ENCODE data around the gene TMEM187.

TMEM187 gene

DNA sequence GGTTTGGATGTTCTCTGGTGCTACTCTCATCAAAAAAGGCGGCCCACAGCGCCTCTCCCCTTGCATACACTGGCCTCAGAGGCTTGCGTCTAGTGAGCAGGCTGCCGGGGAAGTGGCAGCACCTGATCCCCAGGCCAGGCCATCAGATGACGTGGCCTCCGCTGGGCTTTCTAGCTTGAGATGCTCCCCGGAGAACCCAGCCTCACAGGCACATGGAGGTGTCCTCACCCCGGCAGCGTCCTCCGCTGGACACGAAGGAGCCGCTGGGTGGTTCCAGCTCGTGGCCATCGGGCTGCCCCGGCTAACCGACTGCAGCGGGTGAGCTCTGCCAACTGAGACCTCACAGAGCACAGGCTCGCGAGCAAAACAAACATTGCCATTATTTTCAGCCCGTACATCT is 34.4 kb downstream of the TMEM187 start:
- no peak for DNase-seq

DNA sequence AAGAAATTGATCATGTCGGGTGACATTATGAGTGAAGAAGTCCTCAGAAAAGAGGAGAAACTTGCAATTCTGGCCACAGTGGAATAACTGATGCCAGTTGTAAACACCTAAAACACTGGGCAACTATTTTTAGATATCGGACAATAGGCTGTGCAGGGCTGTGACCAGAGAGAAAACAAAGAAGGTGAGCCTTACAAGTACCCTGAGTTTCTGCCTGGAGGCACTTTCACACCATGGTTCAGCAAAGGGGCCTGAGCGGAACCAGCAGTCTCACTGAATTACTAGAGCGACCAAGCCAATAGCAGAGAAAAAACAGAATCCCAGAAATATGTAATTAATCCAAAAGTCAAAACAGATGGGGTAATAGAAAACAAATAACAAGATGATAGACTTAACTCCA is 36.0 kb downstream of the TMEM187 start:
- no peak for DNase-seq

DNA sequence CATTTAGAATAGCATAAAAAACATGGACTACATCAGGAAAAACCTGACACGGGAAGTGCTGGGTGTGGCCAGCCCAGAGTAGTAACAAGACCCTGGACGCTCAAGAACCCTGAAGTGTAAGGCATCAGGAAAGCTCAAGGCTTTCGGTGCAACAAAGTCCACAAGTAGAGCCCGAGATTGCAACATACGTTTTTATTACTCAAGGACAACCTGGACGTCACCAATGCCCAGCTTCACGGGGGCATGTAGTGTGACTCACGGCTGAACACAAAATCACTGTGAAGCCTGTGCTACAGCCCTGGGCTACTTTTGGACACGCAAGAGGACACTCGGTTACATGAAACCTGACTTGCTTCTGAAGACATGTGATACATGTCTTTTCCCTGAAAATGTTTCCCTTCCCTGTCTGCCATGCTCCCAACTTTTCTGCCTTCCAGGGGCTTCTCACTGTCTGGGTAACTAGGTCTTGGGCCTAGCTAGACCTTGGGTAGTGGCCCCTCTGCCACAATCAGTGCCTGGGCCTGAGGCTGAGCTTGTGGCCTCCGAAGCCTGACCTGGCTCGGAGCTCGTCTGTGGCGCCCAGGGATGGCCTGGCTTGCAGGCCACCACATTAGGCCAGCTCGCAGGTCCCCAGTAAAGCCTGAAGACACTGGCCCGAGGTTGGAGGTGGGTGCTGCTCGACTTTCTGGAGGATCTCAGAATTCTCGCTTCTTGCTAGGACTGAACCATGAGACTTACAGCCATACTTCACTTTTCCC is 38.0 kb downstream of the TMEM187 start:
- no peak for DNase-seq

DNA sequence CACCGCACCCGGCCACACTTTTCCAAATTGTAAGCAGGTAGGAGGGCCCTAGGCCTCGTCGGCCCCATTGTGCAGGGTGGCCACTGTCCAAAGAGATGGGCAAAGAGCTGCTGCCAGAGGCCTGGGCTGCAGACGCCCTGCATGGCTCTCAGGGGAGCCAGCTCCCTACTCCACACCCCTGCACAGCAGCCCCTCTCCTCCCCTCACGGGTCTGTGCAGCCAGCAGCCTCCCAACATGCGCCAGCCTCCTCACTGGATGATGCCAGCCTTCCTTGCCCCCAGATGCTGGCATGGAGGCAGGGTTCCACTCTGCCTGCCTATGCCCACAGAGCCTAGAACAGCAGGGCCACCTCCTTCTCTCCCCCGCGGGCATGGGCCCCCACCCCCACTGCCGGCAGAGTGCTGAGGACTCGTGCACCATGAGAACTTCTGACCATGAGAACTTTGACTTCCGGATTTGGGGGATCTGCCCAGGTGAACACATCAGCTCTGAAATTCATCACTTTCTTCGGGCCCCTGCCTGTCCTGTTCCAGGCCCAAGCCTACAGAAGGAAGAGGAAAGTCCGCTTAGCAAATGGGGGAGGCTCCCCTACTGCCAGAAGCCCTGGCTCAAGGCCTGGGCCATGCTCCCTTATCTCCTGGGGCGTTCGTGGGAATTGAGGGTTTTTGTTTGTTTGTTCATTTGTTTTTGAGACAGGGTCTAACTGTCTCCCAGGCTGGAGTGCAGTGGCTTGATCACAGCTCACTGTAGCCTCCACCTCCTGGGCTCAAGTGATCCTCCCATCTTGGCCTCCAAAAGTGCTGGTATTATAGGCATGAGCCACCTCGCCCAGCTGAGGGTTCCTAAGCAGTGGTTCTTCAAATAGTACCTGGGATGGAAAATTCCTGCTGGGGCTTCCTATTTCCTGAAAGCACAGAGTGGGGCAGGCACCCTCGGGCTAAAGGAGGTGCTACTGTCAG is 39.1 kb downstream of the TMEM187 start:
- DNase-seq = no peak

DNA sequence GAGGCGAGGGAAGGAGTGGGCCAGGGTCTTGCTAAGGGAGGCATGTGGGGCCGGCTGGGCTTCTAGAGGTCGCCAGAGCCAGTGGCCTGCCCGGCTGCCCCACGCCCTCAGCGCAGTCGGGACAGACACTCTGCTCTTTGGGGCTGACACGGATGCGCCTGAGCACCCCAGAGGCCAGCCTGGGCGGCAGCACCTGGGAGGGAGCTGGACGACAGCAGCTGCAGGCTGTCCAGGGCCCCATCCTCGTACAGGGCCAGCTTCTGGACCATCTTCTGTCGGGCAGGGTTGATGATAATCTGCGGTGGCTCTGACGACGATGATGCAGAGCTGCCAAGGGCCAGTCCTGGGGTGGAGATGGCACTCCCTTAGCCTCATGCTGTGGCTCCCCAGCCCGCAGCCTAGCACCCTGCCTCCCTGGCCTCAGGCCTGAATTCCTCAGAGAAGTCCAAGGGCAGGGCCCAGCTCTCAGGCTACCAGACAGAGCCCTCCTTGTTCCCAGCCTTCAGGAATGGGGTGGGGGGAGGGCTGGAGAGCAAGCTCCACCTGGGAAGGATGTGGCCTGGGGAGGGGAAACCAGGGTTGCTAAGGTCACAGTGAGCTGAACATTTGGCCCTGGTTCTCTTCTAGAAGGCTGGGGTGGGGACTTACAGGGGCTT is 39.9 kb downstream of the TMEM187 start:
- DNase-seq = no peak

DNA sequence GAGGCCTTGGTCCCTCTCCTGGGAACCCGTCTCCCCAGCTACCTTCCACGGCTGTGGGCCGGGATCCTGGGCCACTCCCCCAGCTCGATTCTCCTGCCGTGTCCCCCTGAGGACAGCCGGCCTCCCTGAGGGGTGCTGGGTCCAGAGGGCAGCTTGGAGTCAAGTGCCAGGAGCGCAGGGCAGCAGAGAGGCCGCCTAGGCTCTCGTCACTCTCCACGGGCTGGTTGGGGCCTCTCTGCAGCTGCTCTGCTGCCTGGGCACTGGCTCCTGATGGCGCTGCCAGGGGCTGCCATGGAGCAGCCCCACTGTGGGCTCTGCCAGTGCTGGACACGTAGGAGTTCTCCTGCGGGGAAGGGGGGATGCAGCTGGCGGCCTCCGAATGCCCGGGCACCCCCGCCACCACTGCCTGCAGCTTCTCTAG is 40.5 kb downstream of the TMEM187 start:
- DNase-seq = no peak

DNA sequence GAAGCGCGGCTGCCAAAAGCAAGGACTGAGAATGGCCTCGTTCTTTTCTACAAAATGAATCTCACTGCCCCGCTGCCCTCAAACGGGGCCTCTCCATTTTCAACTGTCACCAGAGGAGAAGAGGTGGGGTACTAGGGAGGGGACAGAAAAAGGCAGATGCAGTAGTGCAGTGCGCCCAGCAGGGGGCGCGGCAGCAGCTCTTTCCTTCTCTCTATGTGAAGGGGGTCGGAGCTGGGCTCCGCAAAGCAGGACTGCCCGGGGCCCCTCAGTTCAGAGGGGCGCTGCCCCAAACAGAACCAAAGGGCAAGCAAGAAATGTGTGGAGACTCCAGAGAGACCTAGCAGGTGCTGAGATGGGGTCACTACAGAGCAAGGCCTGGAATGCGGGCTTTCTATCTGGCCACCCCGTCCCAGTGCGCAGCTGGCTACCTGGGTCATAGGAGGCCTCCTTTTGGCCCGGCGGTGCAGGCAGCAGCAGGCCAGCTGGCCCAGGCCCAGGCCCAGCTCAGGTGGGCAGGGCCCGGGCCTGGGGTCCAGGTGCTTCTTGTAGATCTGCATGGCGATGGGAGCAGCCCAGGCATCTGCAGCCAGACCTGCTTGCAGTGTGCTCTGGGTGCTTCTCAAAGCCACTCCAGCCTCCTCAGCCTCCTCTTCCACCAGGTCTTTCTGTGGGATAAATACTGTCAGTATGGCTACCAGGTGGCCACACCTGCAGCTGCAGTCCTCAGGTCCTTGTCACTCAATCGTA is 41.2 kb downstream of the TMEM187 start:
- DNase-seq = peak; percentile 58

DNA sequence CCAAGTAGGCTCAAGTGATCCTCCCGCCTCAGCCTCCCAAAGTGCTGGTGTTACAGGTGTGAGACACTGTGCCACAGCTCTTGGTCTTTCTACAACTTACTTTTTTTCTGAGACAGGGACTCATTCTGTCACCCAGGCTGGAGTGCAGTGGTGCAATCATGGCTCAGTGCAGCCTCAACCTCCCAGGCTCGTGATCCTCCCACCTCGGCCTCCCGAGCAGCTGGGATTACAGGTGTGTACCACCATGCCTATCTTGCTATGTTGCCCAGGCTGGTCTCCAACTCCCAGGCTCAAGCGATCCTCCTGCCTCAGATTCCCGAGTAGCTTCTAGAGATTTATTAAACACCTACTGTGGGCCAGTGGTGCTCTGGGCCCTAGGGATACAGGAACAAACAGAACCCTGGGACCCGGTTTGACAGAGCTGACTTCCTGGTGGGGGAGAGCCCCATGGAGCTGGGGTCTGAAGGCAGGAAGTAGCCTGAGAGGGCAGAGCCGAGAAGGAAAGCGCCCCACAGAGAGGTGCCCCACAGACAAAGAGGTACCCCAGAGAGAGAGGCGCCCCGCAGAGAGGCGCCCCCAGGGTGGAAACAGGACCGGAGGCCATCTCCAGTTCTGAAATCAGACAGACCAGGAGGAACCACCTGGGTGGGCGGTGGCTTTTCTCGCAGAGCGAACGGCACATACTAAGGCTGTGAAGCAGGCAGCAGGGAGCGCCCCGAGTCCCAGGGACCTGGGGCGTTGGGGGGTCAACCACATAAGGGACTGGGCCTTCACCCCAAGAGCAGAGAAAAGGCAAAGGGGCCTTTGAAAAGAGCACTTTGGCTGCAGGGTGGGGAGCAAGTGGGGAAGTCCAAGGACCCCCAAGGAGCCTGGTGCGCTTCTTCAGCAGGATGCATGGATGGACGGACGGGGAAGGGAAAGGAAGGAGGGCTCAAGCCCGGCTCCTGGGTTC is 42.2 kb downstream of the TMEM187 start:
- no peak for DNase-seq

DNA sequence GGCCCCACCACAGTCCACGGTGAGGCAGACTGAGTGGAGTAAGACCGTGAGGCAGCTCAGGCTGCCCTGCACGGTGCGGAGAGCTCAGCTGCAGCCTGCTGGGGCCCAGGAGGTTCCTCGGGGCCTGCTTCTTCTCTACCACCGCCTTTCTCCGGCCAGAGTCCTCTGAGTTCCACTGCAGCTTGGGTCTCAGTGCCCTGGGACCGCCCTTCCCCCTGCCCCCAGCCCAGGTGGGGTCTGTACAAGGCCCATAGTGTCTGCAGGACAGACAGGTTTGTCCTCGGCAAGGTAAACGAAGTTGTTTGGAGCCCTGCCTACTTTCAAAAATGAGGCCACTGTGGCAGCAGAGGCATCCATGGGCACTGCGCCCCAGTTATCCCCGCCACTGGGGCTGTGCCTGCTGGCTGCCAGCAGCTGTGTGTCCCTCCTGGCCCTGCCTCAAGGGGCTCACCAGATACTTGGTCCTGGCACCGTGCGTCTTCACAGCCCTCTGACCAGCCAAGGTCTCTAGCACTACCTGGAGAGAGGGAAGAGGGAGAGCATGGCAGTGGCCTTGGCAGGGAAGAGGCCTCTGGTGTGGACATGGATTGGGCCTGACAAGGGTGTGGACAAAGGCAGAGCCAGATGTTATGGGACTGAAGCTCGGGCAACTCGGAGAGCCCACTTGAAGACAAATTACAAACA is 43.2 kb downstream of the TMEM187 start:
- DNase-seq = no peak

DNA sequence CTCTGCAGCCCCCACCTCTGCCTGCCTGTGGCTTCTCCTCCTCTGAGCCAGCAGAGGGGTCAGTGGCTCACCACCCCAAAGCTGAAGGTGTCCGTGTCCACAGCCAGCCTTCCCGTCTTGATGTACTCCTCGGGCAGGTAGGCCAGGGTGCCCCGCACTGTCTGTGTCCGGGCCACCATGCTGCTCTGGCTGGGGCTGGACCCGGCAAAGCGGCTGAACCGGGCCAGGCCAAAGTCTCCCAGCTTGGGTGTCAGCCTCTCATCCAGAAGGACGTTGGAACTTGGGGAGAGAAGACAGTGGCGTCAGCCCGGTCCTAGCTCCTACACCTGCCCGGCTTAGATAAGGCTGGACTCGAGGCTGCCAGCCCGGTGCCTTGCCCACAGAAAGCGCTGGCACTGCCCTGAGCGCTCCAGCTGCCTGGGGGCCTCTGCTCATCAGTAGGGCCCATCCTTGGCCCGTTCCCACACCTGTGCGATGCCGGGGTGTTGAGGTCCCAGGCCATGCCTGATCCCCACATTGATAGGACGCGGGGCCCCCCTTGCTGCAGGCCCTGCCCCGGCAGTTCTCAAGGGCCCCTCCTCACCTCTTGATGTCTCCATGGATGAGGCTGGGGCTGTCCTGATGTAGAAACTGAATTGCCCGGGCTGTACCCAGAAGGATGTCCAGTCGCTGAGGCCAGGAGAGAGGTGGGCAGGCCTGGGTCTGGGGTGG is 44.0 kb downstream of the TMEM187 start:
- DNase-seq = no peak

DNA sequence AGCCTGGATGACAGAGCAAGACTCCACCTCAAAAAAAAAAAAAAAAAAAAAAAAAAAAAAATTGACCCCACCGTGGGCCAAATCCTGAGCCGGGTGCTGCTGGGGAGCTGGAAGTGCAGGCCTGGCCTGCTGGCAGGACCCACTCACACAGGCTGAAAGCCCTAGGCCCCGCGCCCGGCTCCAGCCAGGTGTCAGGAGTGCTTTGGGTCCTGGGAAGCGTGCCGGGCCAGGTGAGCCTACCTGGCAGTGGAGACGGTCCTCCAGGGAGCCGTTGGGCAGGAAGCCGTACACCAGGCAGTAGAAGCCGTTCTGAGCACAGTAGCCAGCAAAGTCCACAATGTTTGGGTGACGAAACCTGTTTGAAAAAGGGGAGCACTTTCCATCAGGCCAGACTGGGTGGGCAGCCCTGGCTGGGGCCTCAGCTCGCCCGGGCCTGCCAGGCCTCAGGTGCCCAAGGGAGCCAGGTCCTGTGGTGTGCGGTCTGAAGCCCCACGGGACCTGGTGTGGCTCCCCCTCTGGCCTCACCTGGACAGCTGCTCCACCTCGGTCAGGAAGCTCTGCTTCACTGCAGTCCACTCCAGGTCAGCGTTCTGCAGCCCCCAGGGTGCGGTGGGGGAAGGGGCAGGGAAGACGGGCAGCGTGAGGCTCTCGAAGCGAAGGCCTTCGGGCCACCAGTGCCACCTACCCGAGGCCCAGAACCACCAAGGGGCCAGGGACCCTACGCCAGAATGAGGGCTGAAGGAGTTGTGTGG is 45.4 kb downstream of the TMEM187 start:
- no peak for DNase-seq

DNA sequence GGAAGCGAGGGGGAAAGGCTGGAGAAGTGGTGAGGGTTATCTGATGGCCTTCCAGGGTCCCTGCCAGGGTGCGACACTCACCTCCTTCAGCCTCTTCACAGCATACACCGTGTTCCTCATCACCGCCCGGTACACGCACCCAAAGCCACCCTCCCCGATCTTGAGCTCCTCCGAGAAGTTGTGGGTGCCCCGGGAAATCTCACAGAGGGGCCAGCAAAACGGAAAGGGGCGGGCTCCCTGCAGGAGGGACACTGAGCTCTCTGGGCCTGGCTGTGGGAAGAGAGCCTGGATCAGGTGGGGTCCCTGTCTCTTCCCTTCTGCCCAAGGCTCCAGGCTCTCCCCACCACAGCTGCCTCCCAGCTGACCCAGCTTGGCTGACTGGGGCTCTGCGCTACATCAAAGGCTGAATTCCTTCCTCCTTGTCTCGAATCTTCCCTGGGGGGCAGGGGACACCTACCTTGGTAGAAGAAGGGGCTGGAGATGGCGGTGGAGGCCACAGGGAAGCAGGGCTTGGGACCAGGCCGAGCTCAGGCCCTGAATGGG is 46.0 kb downstream of the TMEM187 start:
- DNase-seq = no peak

DNA sequence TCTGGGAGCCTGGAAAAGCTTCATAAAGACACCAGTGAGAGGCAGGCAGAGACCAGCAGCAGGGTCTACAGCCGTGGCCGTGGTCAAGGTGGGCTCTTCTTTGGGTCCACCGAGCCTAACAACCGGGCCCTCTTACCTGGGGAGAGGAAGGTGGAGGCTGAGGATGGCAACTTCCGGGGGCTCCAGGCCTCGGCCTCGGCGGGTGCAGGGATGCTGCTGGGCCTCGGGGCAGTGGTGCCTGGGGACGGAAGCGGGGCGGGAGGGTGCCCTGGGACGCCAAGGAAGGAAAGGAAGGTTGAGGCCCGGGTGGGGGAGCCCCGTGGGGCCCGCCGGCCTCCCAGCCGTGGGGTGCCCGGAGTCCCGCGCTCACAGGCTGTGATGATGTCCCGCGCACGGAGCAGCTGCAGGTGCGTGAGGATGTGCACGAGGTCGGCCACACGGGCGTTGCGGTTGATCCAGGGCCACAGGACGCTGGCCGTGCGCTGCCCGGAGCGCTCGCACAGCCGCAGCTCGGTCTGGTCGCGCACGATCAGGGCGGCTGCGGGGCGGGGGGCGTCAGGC is 46.6 kb downstream of the TMEM187 start:
- DNase-seq = peak; percentile 43

DNA sequence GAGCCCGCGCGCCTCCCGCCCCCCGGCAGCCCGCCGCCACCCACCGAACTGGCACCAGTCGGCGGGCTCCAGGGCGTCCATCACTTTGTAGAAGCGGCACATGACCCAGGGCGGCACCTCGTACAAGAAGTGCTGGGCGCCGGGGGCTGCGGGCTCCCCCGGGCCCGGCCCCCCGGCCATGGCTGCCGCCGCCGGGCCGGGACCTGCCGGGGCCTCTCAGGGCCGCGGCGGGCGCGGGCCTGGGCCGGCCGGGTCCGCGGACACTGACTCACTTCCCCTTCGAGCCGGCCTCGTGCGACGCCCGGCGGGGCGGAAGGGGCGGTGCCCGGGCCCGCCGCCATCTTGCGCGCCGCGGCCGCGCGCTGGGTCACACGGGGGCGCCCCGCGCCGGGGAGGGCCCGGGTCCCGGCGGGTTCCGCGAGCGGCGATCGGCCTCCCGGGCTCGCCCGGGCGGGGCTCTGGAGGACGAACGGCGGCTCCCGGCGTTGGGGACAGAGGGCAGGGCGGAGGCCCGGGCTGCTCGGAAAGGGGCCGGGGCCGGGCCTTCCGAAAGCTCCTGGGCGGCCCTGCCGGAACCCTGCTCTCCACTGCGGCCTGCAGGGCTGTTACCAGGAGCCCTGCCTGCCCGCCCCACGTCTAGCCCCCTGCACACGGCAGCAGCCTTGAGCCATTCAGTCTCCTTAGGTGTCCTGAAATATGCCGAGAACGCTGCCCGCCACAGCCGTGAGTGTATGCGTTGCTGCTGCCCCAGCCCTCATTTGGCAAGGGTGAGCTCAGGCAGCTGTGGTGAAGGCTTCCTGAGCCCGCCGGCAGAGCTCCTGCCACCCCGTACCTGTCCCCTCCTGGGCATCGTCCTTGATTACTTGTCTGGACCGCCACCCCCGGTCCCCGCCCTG is 47.3 kb downstream of the TMEM187 start, which contains the start of gene IRAK1:
Gene IRAK1, minus strand, starts transcription at position 270 of the 896 bp plus-strand sequence. Its CDS starts 90 bp downstream, at position 180.
- peak; percentile 65 for DNase-seq

DNA sequence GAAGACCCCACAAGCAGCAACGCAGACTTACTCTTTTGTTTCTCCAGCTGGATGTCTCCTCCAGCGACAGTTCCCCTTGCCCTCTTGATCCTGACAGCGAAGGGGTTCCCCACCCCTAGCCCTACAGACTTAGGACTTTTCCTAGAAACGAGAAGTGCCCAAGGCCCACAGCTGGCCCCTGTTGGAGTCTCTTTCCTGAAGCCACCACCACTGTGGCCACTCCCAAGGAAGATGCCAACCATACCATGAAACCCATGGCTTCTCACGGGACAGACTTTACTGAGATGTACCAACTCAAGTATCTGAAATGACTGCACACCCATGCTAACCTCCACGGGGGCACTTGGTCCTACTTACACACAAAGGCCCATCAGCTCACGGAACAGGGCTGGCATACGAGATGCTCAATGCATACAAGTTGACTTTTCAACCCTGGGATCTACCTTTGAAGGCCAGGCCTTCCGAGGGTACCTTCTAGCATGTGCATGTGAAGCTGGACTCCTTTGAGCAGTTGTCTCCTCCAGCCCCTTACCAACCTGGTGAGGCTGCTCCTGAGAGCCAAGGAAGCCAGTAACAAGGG is 48.1 kb downstream of the TMEM187 start:
- no peak for DNase-seq

DNA sequence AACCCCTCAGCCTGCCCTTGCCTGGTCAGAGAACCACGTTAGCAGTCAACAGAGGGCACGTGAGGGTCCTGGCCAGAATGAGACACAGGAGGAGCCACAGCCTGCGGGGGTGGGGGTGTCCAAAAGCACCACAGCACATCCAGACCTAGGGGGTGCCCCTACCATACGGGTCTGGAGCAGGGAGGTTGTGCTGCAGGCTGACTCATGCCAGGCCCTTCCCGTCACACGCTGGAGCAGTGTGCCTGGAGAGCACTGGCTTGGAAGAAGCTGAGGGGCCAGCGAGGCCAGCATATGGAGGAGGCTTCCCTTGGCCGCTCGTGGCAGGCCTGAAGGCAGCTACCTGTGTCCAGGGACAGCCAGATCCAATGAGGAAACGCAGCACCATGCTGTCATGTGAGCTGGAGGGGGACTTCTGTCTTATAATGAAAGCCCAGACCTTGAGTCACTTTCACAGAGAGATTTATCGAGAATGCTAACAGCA is 48.6 kb downstream of the TMEM187 start:
- peak; percentile 47 for DNase-seq

DNA sequence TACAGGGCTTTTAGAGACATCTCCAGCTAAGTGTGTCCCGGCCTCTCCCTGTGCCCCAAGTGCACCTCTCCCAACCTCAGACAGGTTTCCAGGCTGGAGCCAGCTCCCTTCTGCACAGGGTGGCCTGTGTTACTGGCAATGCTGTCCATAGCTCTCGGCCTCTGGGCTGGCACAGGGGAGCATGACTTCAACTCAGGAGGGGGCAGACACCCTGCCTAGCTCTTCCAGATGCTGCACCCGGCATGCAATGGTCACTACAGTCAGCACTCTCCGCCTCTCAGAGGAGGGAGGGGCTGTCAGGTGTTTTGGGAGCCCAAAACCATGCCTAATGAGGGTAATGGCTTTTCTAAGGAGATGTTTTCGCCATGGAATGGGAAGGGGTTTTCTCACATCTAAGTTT is 49.6 kb downstream of the TMEM187 start:
- no peak for DNase-seq
